ENCODE data around the gene ESPL1. TPM values are rescaled to one million over a fixed set of nuclear protein-coding genes. Genes with fewer than 3 reads are reported as not detected.
A peak's percentile ranks its signal among the peaks of the same experiment; 100 is the strongest.

The ESPL1 gene
- total and polyA plus RNA-seq, 2 of the 8 experiments (the other 6 are each of a cell fraction or from before 2014, with no cell fraction given), result 31.8 to 52.7 TPM

GRCh38 chr12:53295891-53296219 is 27.8 kb downstream of the ESPL1 start:
- Histone ChIP-seq H3K9ac (replicated peaks in 1 of 4; ENCODE audit: extremely low read depth in 1 of 4, low read depth in 3 of 4, low read length in 3 of 4) (peak overlapping the region; percentile 90 to 95 (median 92)), H3K79me1 (ENCODE audit: low read depth, low read length) (peaks cover 4% of the 10 kb centered on the region; the same call in 1 of the 2 replicates), H3K4me2 (ENCODE audit: insufficient read depth in 1 of 2, low read depth in 2 of 2, low read length in 2 of 2) (peak overlapping the region; percentile 93 to 95), H3K9me3 (ENCODE audit: insufficient read depth in 2 of 2, low read depth in 1 of 2, low read length in 1 of 2) (no peaks in the 10 kb centered on the region), H3K4me1 (replicated peaks in 1 of 4; ENCODE audit: control insufficient read depth in 3 of 4, insufficient read depth in 4 of 4, low read length in 3 of 4) (peaks cover 0 to 5% (median 3%) of the 10 kb centered on the region in 4 experiments; a peak in 5 of 7 replicates), H3K4ac (replicated peaks; ENCODE audit: insufficient read length, low read depth, low read length) (no peak overlapping the region), H3K27ac (ENCODE audit: low read depth, low read length) (peak overlapping the region; percentile 70), H3K79me2 (ENCODE audit: control insufficient read depth in 1 of 2, insufficient read depth in 2 of 2, low read length in 2 of 2) (peaks cover 5 to 24% of the 10 kb centered on the region in 2 experiments; a peak in 3 of 4 replicates), H3K4me3 (ENCODE audit: extremely low read depth in 1 of 4, insufficient read depth in 2 of 4, low read depth in 3 of 4, low read length in 4 of 4) (peak overlapping the region; percentile 70 to 100 (median 100)), H2BK20ac (ENCODE audit: low read length) (no peak overlapping the region), H2BK15ac (ENCODE audit: low read length) (no peak overlapping the region), H4K8ac (ENCODE audit: extremely low read depth, insufficient read depth, low read length) (peak overlapping the region; percentile 94; the same call in 1 of the 2 replicates), H2BK120ac (replicated peaks; ENCODE audit: low read depth, low read length) (no peak overlapping the region), H3K56ac (replicated peaks; ENCODE audit: insufficient read length, low read depth, low read length) (no peak overlapping the region), H2BK12ac (ENCODE audit: low read depth, low read length) (no peak overlapping the region), H3K23ac (ENCODE audit: insufficient read length) (no peak overlapping the region), H4K20me1 (replicated peaks in 1 of 2; ENCODE audit: control insufficient read depth in 1 of 2, insufficient read depth in 2 of 2, low read length in 2 of 2) (no peaks in the 10 kb centered on the region), H2AK5ac (ENCODE audit: low read depth, low read length) (no peak overlapping the region), H2AFZ (ENCODE audit: low read length) (peak overlapping the region; percentile 97), H3K23me2 (ENCODE audit: low read depth, low read length) (peaks cover 12% of the 10 kb centered on the region), H3K27me3 (replicated peaks in 1 of 4; ENCODE audit: control insufficient read depth in 3 of 4, extremely low read depth in 1 of 4, insufficient read depth in 3 of 4, low read length in 3 of 4) (no peaks in the 10 kb centered on the region), H4K5ac (ENCODE audit: insufficient read length, low read depth, low read length) (no peak overlapping the region), H3K36me3 (ENCODE audit: control insufficient read depth in 2 of 4, insufficient read depth in 4 of 4, low read length in 3 of 4) (peaks cover 8 to 20% (median 18%) of the 10 kb centered on the region in 4 experiments; a peak in 7 of 8 replicates), H3K18ac (ENCODE audit: extremely low read depth, low read length) (no peak overlapping the region), H4K91ac (replicated peaks; ENCODE audit: insufficient read length, low read length) (no peak overlapping the region), H3K14ac (ENCODE audit: insufficient read length) (no peak overlapping the region), H2BK5ac (ENCODE audit: low read depth, low read length) (peak overlapping the region; percentile 61; the same call in 1 of the 2 replicates)
- WGBS, 2 experiments (ENCODE audit: extremely low coverage in 1 of 2, insufficient coverage in 1 of 2, insufficient read length in 1 of 2, insufficient replicate concordance in 2 of 2, low coverage in 1 of 2, low lambda C conversion rate in 2 of 2, missing lambda C conversion rate in 1 of 2), result 9% methylated on average over 12 of the region's 12 CpGs; no CpG with 5 or more reads in 1 of the 2 experiments
- ChIA-PET CTCF (ENCODE audit: partially characterized antibody) (interaction anchor here (0.9 to 28.3 kb wide), 10 partner anchors 10 to 137 kb away, joined by 3 to 573 read pairs (median 6); partner anchors contain the start of genes AAAS and ITGB7), POLR2A (ENCODE audit: partially characterized antibody) (interaction anchor here (0.7 to 6.7 kb wide), 21 partner anchors 8 to 216 kb away, joined by 3 to 76 read pairs (median 5); partner anchors contain the start of genes AAAS, ESPL1, SPRYD3 and TARBP2)
- DNase-seq (ENCODE audit: low read depth in 1 of 2, low spot score in 2 of 2) (no peak), FAIRE-seq (no peak)
- no peak for TF ChIP-seq ASH2L (IDR thresholded peaks at IDR 0.05; ENCODE audit: low read length)
- peak; percentile 70 for TF ChIP-seq SAP30 (IDR thresholded peaks at IDR 0.05; ENCODE audit: insufficient read depth, insufficient replicate concordance, low read length)
- TF ChIP-seq ATF2 (IDR thresholded peaks at IDR 0.05; ENCODE audit: low read length), result no peak
- no peak for TF ChIP-seq CREB1 (IDR thresholded peaks at IDR 0.05)
- no peak for TF ChIP-seq MAFK (IDR thresholded peaks at IDR 0.05; ENCODE audit: low read depth, low read length)
- 0 out of 2 replicates have a peak, but pooled peaks have one; percentile 12 for TF ChIP-seq KDM5A (IDR thresholded peaks at IDR 0.05; ENCODE audit: low read length)
- TF ChIP-seq YY1 (IDR thresholded peaks at IDR 0.05; ENCODE audit: low read depth, low read length), result no peak
